Measurements from ENCODE around the gene LYZL4.

DNA sequence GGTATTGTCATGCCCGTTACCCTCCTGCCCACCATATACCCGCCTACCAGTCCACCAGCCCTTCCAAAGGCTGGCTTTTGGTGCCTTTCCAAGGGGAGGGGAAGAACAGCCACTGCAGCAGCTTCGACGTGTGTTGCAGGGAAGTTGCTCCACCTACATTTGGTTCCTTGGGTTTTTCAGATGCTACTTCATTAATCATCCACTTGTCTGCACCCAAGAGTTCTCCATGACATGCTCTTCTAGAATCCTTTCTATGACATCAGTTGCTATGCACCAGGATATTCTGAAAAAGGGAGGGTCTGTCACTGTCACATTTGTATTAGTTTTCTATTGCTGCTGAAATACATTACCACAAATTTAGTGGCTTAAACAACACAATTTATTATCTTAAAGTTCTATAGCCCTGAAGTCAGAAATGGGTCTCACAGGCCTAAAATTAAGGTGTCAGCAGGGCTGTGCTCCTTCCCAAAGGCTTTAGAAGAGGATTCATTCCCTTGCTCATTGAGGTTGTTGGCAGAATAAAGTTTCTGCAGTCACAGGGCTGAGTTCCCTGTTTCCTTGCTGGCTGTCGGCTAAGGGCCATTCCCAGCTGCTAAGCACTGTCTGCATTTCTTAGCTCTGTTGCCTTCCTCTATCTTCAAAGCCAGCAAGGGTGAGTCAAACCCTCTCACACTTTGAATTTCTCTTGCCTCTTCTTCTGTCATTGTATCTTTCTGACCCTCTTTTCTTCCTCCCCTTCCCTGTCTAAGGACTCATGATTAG lies at the start of gene LYZL4:
- TF ChIP-seq, protein P1, sequence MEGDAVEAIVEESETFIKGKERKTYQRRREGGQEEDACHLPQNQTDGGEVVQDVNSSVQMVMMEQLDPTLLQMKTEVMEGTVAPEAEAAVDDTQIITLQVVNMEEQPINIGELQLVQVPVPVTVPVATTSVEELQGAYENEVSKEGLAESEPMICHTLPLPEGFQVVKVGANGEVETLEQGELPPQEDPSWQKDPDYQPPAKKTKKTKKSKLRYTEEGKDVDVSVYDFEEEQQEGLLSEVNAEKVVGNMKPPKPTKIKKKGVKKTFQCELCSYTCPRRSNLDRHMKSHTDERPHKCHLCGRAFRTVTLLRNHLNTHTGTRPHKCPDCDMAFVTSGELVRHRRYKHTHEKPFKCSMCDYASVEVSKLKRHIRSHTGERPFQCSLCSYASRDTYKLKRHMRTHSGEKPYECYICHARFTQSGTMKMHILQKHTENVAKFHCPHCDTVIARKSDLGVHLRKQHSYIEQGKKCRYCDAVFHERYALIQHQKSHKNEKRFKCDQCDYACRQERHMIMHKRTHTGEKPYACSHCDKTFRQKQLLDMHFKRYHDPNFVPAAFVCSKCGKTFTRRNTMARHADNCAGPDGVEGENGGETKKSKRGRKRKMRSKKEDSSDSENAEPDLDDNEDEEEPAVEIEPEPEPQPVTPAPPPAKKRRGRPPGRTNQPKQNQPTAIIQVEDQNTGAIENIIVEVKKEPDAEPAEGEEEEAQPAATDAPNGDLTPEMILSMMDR (IDR thresholded peaks at IDR 0.05) = no peak
- TF ChIP-seq POLR2A (IDR thresholded peaks at IDR 0.05) = no peak
